Thyroid gland (tissue), 4 donors: ENCODE data around the gene SCFD2.

Source experiments
- CTCF ChIP-seq, 6 experiments: fragments of 200-600 bp in 3 of 6; fragments of 450-650 bp in 3 of 6; sonication (generic) in 3 of 6; IDR thresholded peaks; one replicate each; pipeline ENCODE4 v1.5.1; 2016 to 2019; ENCODE audit warnings: antibody characterized with exemption in 6 of 6, mild to moderate bottlenecking in 2 of 6, inconsistent platforms in 1 of 6, moderate library complexity in 1 of 6
- POLR2A ChIP-seq, 2 donors: fragments of 450-650 bp; IDR thresholded peaks; one replicate each; pipeline ENCODE4 v1.6.1; 2017; ENCODE audit warnings: antibody characterized with exemption in 2 of 2, mild to moderate bottlenecking in 2 of 2, moderate library complexity in 1 of 2

- TF ChIP-seq CTCF (IDR thresholded peaks at IDR 0.05): no peak
- TF ChIP-seq POLR2A (IDR thresholded peaks at IDR 0.05): no peak
These were observed 512.5 kb downstream of the SCFD2 start for GRCh38 chr4:52853351-52853750.
